HepG2 (cell line): ENCODE data around the gene PNP. TPM values are rescaled to one million over a fixed set of nuclear protein-coding genes. Genes with fewer than 3 reads are reported as not detected.

ENCODE experiments used
- ETV5 ChIP-seq: IDR thresholded peaks from 2 replicates; pipeline ENCODE4 v1.6.1; 2018; ENCODE audit warnings: missing biosample characterization, missing genetic modification reagents, inconsistent platforms, borderline replicate concordance
- HNF4G ChIP-seq, 2 experiments: sonication (generic) in 1 of 2; formaldehyde crosslinking in 1 of 2; IDR thresholded peaks; 2 replicates each; pipeline versions ENCODE4 v1.4.0 to v1.6.1; 2011 to 2020; ENCODE audit warnings: borderline replicate concordance in 2 of 2, low read depth in 2 of 2, mild to moderate bottlenecking in 2 of 2, low read length in 1 of 2, missing genetic modification reagents in 1 of 2, moderate library complexity in 1 of 2
- HNRNPLL ChIP-seq: fragments of 200-400 bp; formaldehyde crosslinking; IDR thresholded peaks from 2 replicates; pipeline ENCODE4 v1.6.1; 2017; ENCODE audit warnings: mild to moderate bottlenecking, low read depth, low read length; ENCODE audit not compliant: poor library complexity, severe bottlenecking
- JUND ChIP-seq: sonication (generic); formaldehyde crosslinking; IDR thresholded peaks from 2 replicates; pipeline ENCODE4 v1.8.0; 2022; ENCODE audit warnings: mild to moderate bottlenecking, missing genetic modification reagents
- KAT8 ChIP-seq: IDR thresholded peaks from 2 replicates; pipeline ENCODE4 v1.6.1; 2016; ENCODE audit warnings: missing genetic modification reagents, missing compliant biosample characterization
- NCOA2 ChIP-seq: sonication (generic); formaldehyde crosslinking; IDR thresholded peaks from 2 replicates; pipeline ENCODE4 v1.8.0; 2022; ENCODE audit warnings: inconsistent platforms
- NR1H2 ChIP-seq: sonication (generic); formaldehyde crosslinking; IDR thresholded peaks from 2 replicates; pipeline ENCODE4 v1.8.1; 2022; ENCODE audit warnings: low read depth, missing genetic modification reagents, borderline replicate concordance
- PAX8 ChIP-seq: sonication (generic); formaldehyde crosslinking; IDR thresholded peaks from 2 replicates; pipeline ENCODE4 v1.8.0; 2022; ENCODE audit warnings: mild to moderate bottlenecking, missing genetic modification reagents, borderline replicate concordance
- PHF20 ChIP-seq: sonication (generic); formaldehyde crosslinking; IDR thresholded peaks from 2 replicates; pipeline ENCODE4 v1.5.0; 2020; ENCODE audit warnings: mild to moderate bottlenecking, missing genetic modification reagents
- PHF5A ChIP-seq: IDR thresholded peaks from one replicate; pipeline ENCODE4 v1.6.1; 2018; ENCODE audit warnings: low read depth, missing genetic modification reagents; ENCODE audit not compliant: unreplicated experiment
- ZBTB42 ChIP-seq: sonication (generic); formaldehyde crosslinking; IDR thresholded peaks from 2 replicates; pipeline ENCODE4 v1.5.0; 2020; ENCODE audit warnings: mild to moderate bottlenecking, missing genetic modification reagents
- ZIK1 ChIP-seq: sonication (generic); formaldehyde crosslinking; IDR thresholded peaks from 2 replicates; pipeline ENCODE4 v1.5.0; 2020; ENCODE audit warnings: mild to moderate bottlenecking, low read depth, missing genetic modification reagents, borderline replicate concordance
- ZNF296 ChIP-seq: sonication (generic); formaldehyde crosslinking; conservative IDR thresholded peaks from 2 replicates; pipeline ENCODE4 v1.5.0; 2020; ENCODE audit warnings: mild to moderate bottlenecking, missing genetic modification reagents
- ZNF446 ChIP-seq: sonication (generic); formaldehyde crosslinking; IDR thresholded peaks from 2 replicates; pipeline ENCODE4 v1.5.0; 2020; ENCODE audit warnings: mild to moderate bottlenecking, missing genetic modification reagents
- ZNF567 ChIP-seq: sonication (generic); formaldehyde crosslinking; IDR thresholded peaks from 2 replicates; pipeline ENCODE4 v1.8.1; 2023; ENCODE audit warnings: mild to moderate bottlenecking, missing genetic modification reagents, borderline replicate concordance
- polyA plus RNA-seq, 8 experiments: library from polyadenylated mRNA; depleted of rRNA in 3 of 8; stranded (reverse) in 7 of 8; unstranded in 1 of 8; fragments of >200 nt; fragmentation: Illumina TruSeq in 4 of 8; extraction: Trizol in 4 of 8; gene quantifications; 2 replicates each; pipeline versions ENCODE4 v1.2.1 to v1.2.3, GENCODE V29; 2011 to 2016; ENCODE audit warnings: low read depth in 4 of 8, missing spikeins in 1 of 8, mixed read lengths in 1 of 8; ENCODE audit not compliant: insufficient read depth in 1 of 8
- total RNA-seq, 5 experiments: library from RNA; depleted of rRNA; stranded (reverse); fragments of >200 nt; fragmentation: Illumina TruSeq; extraction: Trizol; gene quantifications; 2 replicates each; pipeline ENCODE4 v1.2.3, GENCODE V29; 2016; ENCODE audit warnings: low read depth in 1 of 5
- TF ChIP-seq, protein P1 (sequence below): sonication (generic); formaldehyde crosslinking; conservative IDR thresholded peaks from 2 replicates; pipeline ENCODE4 v1.4.0; 2020; ENCODE audit warnings: missing genetic modification reagents
- TF ChIP-seq, protein P2 (sequence below): sonication (generic); formaldehyde crosslinking; IDR thresholded peaks from 2 replicates; pipeline ENCODE4 v1.4.0; 2020; ENCODE audit warnings: mild to moderate bottlenecking, low read depth, missing genetic modification reagents
- TF ChIP-seq, protein P3 (sequence below): sonication (generic); formaldehyde crosslinking; IDR thresholded peaks from 2 replicates; pipeline ENCODE4 v1.4.0; 2020; ENCODE audit warnings: missing genetic modification reagents, borderline replicate concordance
- TF ChIP-seq, protein P4 (sequence below): sonication (generic); formaldehyde crosslinking; IDR thresholded peaks from 2 replicates; pipeline ENCODE4 v1.9.0; 2022; ENCODE audit warnings: low read depth, missing genetic modification reagents

PNP gene
- total and polyA plus RNA-seq, 2 of the 13 experiments (the other 11 are each of a cell fraction or from before 2014, with no cell fraction given): 45.4 to 74.8 TPM

DNA sequence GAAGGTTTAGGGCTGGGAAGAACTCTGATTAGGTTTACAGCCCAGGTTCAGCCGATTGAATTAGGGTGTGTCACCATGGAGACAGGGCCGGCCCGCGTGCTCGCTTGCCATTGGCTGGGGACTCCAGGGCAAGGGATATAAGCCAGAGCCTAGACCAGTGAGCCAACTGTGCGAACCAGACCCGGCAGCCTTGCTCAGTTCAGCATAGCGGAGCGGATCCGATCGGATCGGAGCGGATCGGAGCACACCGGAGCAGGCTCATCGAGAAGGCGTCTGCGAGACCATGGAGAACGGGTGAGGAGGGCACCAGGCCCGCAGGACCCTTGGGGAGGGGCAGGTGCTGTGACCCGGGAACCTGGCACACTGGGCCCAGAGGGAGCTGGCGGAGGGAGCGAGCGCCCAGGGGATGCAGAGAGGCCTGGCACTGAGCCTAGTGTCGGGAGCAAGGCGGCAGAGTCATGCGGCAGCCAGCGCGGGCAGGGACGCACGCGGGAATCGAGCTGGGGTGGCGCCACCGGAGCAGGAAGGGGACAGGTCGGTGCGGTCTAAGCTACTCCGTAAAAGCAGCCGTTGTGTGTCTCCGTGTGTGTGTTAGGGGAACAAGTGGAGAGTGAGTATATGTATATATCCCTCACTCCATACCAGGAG, at the start of gene PNP (continued):
- TF ChIP-seq PAX8 (CRISPR knock-in tag): no peak
- TF ChIP-seq HNRNPLL: peak; percentile 82
- peak; percentile 86 for TF ChIP-seq KAT8 (CRISPR knock-in tag)
- TF ChIP-seq ZBTB42: no peak
- no peak for TF ChIP-seq HNF4G (IDR thresholded peaks at IDR 0.05; ENCODE audit: borderline replicate concordance, low read depth, low read length)
- TF ChIP-seq HNF4G (CRISPR knock-in tag; IDR thresholded peaks at IDR 0.05; ENCODE audit: borderline replicate concordance, low read depth): peak; percentile 43; the same call in 1 of the 2 replicates
- TF ChIP-seq ETV5 (CRISPR knock-in tag): 0 out of 2 replicates have a peak, but pooled peaks have one; percentile 19
- peak; percentile 65; the same call in 1 of the 2 replicates for TF ChIP-seq NCOA2
- TF ChIP-seq, protein P1, sequence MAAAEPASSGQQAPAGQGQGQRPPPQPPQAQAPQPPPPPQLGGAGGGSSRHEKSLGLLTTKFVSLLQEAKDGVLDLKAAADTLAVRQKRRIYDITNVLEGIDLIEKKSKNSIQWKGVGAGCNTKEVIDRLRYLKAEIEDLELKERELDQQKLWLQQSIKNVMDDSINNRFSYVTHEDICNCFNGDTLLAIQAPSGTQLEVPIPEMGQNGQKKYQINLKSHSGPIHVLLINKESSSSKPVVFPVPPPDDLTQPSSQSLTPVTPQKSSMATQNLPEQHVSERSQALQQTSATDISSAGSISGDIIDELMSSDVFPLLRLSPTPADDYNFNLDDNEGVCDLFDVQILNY (CRISPR knock-in tag): peak; percentile 41; the same call in 1 of the 2 replicates
- TF ChIP-seq ZIK1 (CRISPR knock-in tag): no peak; the same call in 1 of the 2 replicates
- TF ChIP-seq, protein P2, sequence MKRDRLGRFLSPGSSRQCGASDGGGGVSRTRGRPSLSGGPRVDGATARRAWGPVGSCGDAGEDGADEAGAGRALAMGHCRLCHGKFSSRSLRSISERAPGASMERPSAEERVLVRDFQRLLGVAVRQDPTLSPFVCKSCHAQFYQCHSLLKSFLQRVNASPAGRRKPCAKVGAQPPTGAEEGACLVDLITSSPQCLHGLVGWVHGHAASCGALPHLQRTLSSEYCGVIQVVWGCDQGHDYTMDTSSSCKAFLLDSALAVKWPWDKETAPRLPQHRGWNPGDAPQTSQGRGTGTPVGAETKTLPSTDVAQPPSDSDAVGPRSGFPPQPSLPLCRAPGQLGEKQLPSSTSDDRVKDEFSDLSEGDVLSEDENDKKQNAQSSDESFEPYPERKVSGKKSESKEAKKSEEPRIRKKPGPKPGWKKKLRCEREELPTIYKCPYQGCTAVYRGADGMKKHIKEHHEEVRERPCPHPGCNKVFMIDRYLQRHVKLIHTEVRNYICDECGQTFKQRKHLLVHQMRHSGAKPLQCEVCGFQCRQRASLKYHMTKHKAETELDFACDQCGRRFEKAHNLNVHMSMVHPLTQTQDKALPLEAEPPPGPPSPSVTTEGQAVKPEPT (CRISPR knock-in tag): 0 out of 2 replicates have a peak, but pooled peaks have one; percentile 18
- peak; percentile 6; the same call in 1 of the 2 replicates for TF ChIP-seq PHF20 (CRISPR knock-in tag)
- peak; percentile 71; the same call in 1 of the 2 replicates for TF ChIP-seq JUND (CRISPR knock-in tag)
- peak; percentile 57; the same call in 1 of the 2 replicates for TF ChIP-seq ZNF296 (CRISPR knock-in tag)
- TF ChIP-seq, protein P3, sequence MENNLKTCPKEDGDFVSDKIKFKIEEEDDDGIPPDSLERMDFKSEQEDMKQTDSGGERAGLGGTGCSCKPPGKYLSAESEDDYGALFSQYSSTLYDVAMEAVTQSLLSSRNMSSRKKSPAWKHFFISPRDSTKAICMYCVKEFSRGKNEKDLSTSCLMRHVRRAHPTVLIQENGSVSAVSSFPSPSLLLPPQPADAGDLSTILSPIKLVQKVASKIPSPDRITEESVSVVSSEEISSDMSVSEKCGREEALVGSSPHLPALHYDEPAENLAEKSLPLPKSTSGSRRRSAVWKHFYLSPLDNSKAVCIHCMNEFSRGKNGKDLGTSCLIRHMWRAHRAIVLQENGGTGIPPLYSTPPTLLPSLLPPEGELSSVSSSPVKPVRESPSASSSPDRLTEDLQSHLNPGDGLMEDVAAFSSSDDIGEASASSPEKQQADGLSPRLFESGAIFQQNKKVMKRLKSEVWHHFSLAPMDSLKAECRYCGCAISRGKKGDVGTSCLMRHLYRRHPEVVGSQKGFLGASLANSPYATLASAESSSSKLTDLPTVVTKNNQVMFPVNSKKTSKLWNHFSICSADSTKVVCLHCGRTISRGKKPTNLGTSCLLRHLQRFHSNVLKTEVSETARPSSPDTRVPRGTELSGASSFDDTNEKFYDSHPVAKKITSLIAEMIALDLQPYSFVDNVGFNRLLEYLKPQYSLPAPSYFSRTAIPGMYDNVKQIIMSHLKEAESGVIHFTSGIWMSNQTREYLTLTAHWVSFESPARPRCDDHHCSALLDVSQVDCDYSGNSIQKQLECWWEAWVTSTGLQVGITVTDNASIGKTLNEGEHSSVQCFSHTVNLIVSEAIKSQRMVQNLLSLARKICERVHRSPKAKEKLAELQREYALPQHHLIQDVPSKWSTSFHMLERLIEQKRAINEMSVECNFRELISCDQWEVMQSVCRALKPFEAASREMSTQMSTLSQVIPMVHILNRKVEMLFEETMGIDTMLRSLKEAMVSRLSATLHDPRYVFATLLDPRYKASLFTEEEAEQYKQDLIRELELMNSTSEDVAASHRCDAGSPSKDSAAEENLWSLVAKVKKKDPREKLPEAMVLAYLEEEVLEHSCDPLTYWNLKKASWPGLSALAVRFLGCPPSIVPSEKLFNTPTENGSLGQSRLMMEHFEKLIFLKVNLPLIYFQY (CRISPR knock-in tag): peak; percentile 67; the same call in 1 of the 2 replicates
- peak; percentile 78; the same call in 1 of the 2 replicates for TF ChIP-seq ZNF567 (CRISPR knock-in tag)
- TF ChIP-seq PHF5A: no peak
- TF ChIP-seq, protein P4, sequence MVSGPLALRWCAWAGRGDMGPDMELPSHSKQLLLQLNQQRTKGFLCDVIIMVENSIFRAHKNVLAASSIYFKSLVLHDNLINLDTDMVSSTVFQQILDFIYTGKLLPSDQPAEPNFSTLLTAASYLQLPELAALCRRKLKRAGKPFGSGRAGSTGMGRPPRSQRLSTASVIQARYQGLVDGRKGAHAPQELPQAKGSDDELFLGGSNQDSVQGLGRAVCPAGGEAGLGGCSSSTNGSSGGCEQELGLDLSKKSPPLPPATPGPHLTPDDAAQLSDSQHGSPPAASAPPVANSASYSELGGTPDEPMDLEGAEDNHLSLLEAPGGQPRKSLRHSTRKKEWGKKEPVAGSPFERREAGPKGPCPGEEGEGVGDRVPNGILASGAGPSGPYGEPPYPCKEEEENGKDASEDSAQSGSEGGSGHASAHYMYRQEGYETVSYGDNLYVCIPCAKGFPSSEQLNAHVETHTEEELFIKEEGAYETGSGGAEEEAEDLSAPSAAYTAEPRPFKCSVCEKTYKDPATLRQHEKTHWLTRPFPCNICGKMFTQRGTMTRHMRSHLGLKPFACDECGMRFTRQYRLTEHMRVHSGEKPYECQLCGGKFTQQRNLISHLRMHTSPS (CRISPR knock-in tag): peak; percentile 82; the same call in 1 of the 2 replicates
- TF ChIP-seq ZNF446 (CRISPR knock-in tag): peak; percentile 10; the same call in 1 of the 2 replicates
- 0 out of 2 replicates have a peak, but pooled peaks have one; percentile 10 for TF ChIP-seq NR1H2
